T follicular helper cell (primary cell): Measurements from ENCODE around the gene CREB5.
"Not testable (repeated sequence)": the region's sequence is repeated elsewhere in the genome, so short reads cannot be mapped to it uniquely, and the experiment has no call there.

ENCODE experiments used
- DNase-seq: peaks from one replicate; pipeline ENCODE4 v3.0.0-alpha.2; 2020; ENCODE audit warnings: low read depth

CREB5 gene

GRCh38 chr7:28782362-28782761, 370.0 kb downstream of the CREB5 start:
- no peak for DNase-seq

GRCh38 chr7:28784171-28784902, 372.0 kb downstream of the CREB5 start:
- DNase-seq, result no peak

- DNase-seq, result no peak
Observed at GRCh38 chr7:28785041-28785995, 373.0 kb downstream of the CREB5 start.

GRCh38 chr7:28786156-28786555, 373.8 kb downstream of the CREB5 start:
- DNase-seq, result not testable (repeated sequence)

- DNase-seq, result no peak
Observed at GRCh38 chr7:28787106-28787505, 374.8 kb downstream of the CREB5 start.

- DNase-seq, result no peak
Observed at GRCh38 chr7:28790467-28790866, 378.1 kb downstream of the CREB5 start.

- DNase-seq, result no peak
Observed at GRCh38 chr7:28792858-28793257, 380.5 kb downstream of the CREB5 start.

GRCh38 chr7:28793381-28794085, 381.2 kb downstream of the CREB5 start:
- no peak for DNase-seq

GRCh38 chr7:28798274-28798673, 386.0 kb downstream of the CREB5 start:
- no peak for DNase-seq

GRCh38 chr7:28799619-28800018, 387.3 kb downstream of the CREB5 start:
- no peak for DNase-seq

GRCh38 chr7:28800150-28800549, 387.8 kb downstream of the CREB5 start:
- DNase-seq, result no peak

- no peak for DNase-seq
Observed at GRCh38 chr7:28802450-28802849, 390.1 kb downstream of the CREB5 start.

GRCh38 chr7:28804157-28804556, 391.8 kb downstream of the CREB5 start:
- no peak for DNase-seq

GRCh38 chr7:28804990-28805389, 392.7 kb downstream of the CREB5 start:
- DNase-seq, result no peak

GRCh38 chr7:28806841-28807240, 394.5 kb downstream of the CREB5 start:
- DNase-seq, result no peak

GRCh38 chr7:28807396-28807994, 395.2 kb downstream of the CREB5 start:
- DNase-seq, result no peak

GRCh38 chr7:28808796-28809533, 396.6 kb downstream of the CREB5 start:
- no peak for DNase-seq

- DNase-seq, result no peak
Observed at GRCh38 chr7:28811008-28811407, 398.7 kb downstream of the CREB5 start.

- no peak for DNase-seq
Observed at GRCh38 chr7:28811701-28812430, 399.5 kb downstream of the CREB5 start.

- DNase-seq, result no peak
Observed at GRCh38 chr7:28812616-28813015, 400.3 kb downstream of the CREB5 start.
